Astrocyte (in vitro differentiated cells and primary cell): ENCODE results near the gene ERC1. TPM values are rescaled to one million over a fixed set of nuclear protein-coding genes. Genes with fewer than 3 reads are reported as not detected.

Experiments
- DNase-seq: peaks from one replicate; pipeline ENCODE4 v3.0.0-alpha.2; 2010; ENCODE audit warnings: low read depth
- FAIRE-seq: peaks from 2 replicates; lab custom pipeline; 2011; peaks lifted over from hg19 to GRCh38; lab: Jason Lieb, UNC
- H2AFZ ChIP-seq: 2 replicates; pipeline ENCODE4 v1.6.0; 2012; ENCODE audit warnings: low read depth, low read length, inconsistent platforms
- H3K27ac ChIP-seq: 2 replicates; pipeline ENCODE4 v1.5.1; 2011; ENCODE audit warnings: low read depth, low read length, inconsistent platforms
- H3K27me3 ChIP-seq: 2 replicates; pipeline ENCODE4 v1.6.0; 2011; ENCODE audit warnings: low read length, inconsistent platforms; ENCODE audit not compliant: insufficient read depth
- H3K36me3 ChIP-seq: 2 replicates; pipeline ENCODE4 v1.5.1; 2011; ENCODE audit warnings: low read length, inconsistent platforms; ENCODE audit not compliant: insufficient read depth
- H3K4me1 ChIP-seq: 2 replicates; pipeline ENCODE4 v1.5.1; 2011; ENCODE audit warnings: low read length, inconsistent platforms; ENCODE audit not compliant: insufficient read depth
- H3K4me2 ChIP-seq: 2 replicates; pipeline ENCODE4 v1.6.0; 2012; ENCODE audit warnings: low read length, inconsistent platforms
- H3K4me3 ChIP-seq: 2 replicates; pipeline ENCODE4 v1.5.1; 2011; ENCODE audit warnings: low read depth, mild to moderate bottlenecking, low read length, inconsistent platforms; ENCODE audit not compliant: insufficient read depth
- H3K79me2 ChIP-seq: 2 replicates; pipeline ENCODE4 v1.6.0; 2012; ENCODE audit warnings: mild to moderate bottlenecking, low read length, inconsistent platforms; ENCODE audit not compliant: insufficient read depth
- H3K9ac ChIP-seq: 2 replicates; pipeline ENCODE4 v1.6.0; 2012; ENCODE audit warnings: mild to moderate bottlenecking, low read length, inconsistent platforms
- H3K9me3 ChIP-seq: 2 replicates; pipeline ENCODE4 v1.5.1; 2012; ENCODE audit warnings: low read depth, mild to moderate bottlenecking, low read length, inconsistent platforms; ENCODE audit not compliant: insufficient read depth
- H4K20me1 ChIP-seq: 2 replicates; pipeline ENCODE4 v1.6.0; 2012; ENCODE audit warnings: low read length, inconsistent platforms; ENCODE audit not compliant: insufficient read depth
- H3K27ac Mint-ChIP-seq: one replicate; pipeline ENCODE4 v1.8.0; 2021; ENCODE audit warnings: mild to moderate bottlenecking, mixed read lengths; ENCODE audit not compliant: unreplicated experiment
- H3K27me3 Mint-ChIP-seq: one replicate; pipeline ENCODE4 v1.8.0; 2021; ENCODE audit warnings: low read depth, mixed read lengths; ENCODE audit not compliant: unreplicated experiment
- H3K36me3 Mint-ChIP-seq: one replicate; pipeline ENCODE4 v1.8.0; 2021; ENCODE audit warnings: low read depth, mixed read lengths; ENCODE audit not compliant: unreplicated experiment
- H3K4me1 Mint-ChIP-seq: one replicate; pipeline ENCODE4 v1.8.0; 2021; ENCODE audit warnings: low read depth, mixed read lengths; ENCODE audit not compliant: unreplicated experiment
- H3K4me3 Mint-ChIP-seq: one replicate; pipeline ENCODE4 v1.8.0; 2021; ENCODE audit warnings: mild to moderate bottlenecking, moderate library complexity, mixed read lengths; ENCODE audit not compliant: unreplicated experiment
- H3K9me3 Mint-ChIP-seq: one replicate; pipeline ENCODE4 v1.8.0; 2021; ENCODE audit warnings: mild to moderate bottlenecking, mixed read lengths; ENCODE audit not compliant: unreplicated experiment
- CTCF ChIP-seq: IDR thresholded peaks from 2 replicates; pipeline ENCODE4 v1.5.1; 2011; ENCODE audit warnings: low read depth, mild to moderate bottlenecking, inconsistent platforms, low read length, moderate library complexity; ENCODE audit not compliant: insufficient read depth
- EZH2 ChIP-seq: IDR thresholded peaks from 2 replicates; pipeline ENCODE4 v1.6.1; 2012; ENCODE audit warnings: mild to moderate bottlenecking, low read length, inconsistent platforms; ENCODE audit not compliant: insufficient read depth
- total RNA-seq: library from RNA; stranded (reverse); gene quantifications from 2 replicates; pipeline ENCODE4 v1.2.1, GENCODE V29; 2021

Gene ERC1
- total RNA-seq, 1 donor from 2014 or later = 67.1 TPM

- FAIRE-seq (no peak), DNase-seq (no peak)
- H3K4me1 Mint-ChIP-seq = peaks cover 62% of the 10 kb centered on the region
- Histone ChIP-seq H3K4me1 (peaks cover 44% of the 10 kb centered on the region), H3K9ac (peak overlapping the region; percentile 66), H3K27ac (no peak overlapping the region), H3K4me3 (peak overlapping the region; percentile 46), H3K27me3 (no peaks in the 10 kb centered on the region), H3K4me2 (peak overlapping the region; percentile 90), H3K36me3 (no peaks in the 10 kb centered on the region), H3K79me2 (peaks cover 47% of the 10 kb centered on the region), H2AFZ (peak overlapping the region; percentile 64), H4K20me1 (peaks cover 38% of the 10 kb centered on the region), H3K9me3 (no peaks in the 10 kb centered on the region)
- peaks cover 11% of the 10 kb centered on the region for H3K36me3 Mint-ChIP-seq
- TF ChIP-seq EZH2 (peak; percentile 26), CTCF (no peak)
- peak overlapping the region; percentile 92 for H3K4me3 Mint-ChIP-seq
- no peaks in the 10 kb centered on the region for H3K9me3 Mint-ChIP-seq
- no peaks in the 10 kb centered on the region for H3K27me3 Mint-ChIP-seq
- peak overlapping the region; percentile 99 for H3K27ac Mint-ChIP-seq
Observed at GRCh38 chr12:1529862-1530591, 539.0 kb downstream of the ERC1 start.

DNA sequence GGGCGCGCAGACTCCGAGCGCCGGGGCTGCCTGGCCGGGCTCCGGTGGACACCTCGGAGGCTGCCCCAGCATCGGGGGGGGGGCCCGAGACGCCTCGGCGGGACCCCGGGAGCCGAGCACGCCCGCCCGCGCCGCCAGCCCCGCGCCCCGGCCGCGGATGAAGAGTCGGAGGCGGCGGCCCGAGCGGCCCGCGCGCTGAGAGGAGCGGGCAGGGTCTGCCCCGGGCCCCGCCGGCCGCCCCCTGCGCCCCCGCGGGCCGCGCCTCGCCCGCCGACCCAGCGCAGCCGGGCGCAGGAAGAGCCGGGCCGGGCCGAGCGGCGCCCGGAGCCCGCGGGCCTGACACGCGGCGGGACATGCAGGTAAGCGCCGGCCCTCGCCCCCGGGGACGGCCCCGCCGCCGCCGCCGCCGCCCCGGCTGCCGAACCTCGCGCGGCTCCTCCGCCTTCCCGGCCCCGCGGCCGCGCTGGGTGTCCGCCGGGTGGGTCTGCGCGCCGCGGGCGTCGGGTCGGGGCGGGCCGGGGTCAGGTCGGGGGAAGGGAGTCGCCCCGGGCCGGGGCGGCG lies 539.6 kb downstream of the ERC1 start:
- Histone ChIP-seq H3K27me3 (no peaks in the 10 kb centered on the region), H3K4me2 (peak overlapping the region; percentile 90), H4K20me1 (peaks cover 45% of the 10 kb centered on the region), H3K79me2 (peaks cover 54% of the 10 kb centered on the region), H3K4me1 (peaks cover 44% of the 10 kb centered on the region), H2AFZ (no peak overlapping the region), H3K4me3 (peak overlapping the region; percentile 71), H3K27ac (no peak overlapping the region), H3K9me3 (no peaks in the 10 kb centered on the region), H3K36me3 (no peaks in the 10 kb centered on the region), H3K9ac (peak overlapping the region; percentile 78)
- Mint-ChIP-seq H3K27ac (no peak overlapping the region), H3K9me3 (no peaks in the 10 kb centered on the region), H3K36me3 (peaks cover 11% of the 10 kb centered on the region), H3K4me3 (no peak overlapping the region), H3K27me3 (no peaks in the 10 kb centered on the region), H3K4me1 (peaks cover 66% of the 10 kb centered on the region)
- DNase-seq (no peak), FAIRE-seq (no peak)
- TF ChIP-seq CTCF (no peak), EZH2 (no peak)

- Mint-ChIP-seq H3K4me3 (peak overlapping the region; percentile 82), H3K36me3 (peaks cover 11% of the 10 kb centered on the region), H3K27me3 (no peaks in the 10 kb centered on the region), H3K4me1 (peaks cover 69% of the 10 kb centered on the region), H3K9me3 (no peaks in the 10 kb centered on the region), H3K27ac (peak overlapping the region; percentile 18)
- TF ChIP-seq CTCF = no peak
- TF ChIP-seq EZH2 = no peak
- no peaks in the 10 kb centered on the region for H3K9me3 ChIP-seq
- H3K36me3 ChIP-seq = no peaks in the 10 kb centered on the region
- peaks cover 59% of the 10 kb centered on the region for H3K79me2 ChIP-seq
- peaks cover 44% of the 10 kb centered on the region for H3K4me1 ChIP-seq
- peak overlapping the region; percentile 78 for H3K9ac ChIP-seq
- peak overlapping the region; percentile 90 for H3K4me2 ChIP-seq
- no peak for DNase-seq
- H3K4me3 ChIP-seq = peak overlapping the region; percentile 71
- H4K20me1 ChIP-seq = peaks cover 50% of the 10 kb centered on the region
- H2AFZ ChIP-seq = peak overlapping the region; percentile 33
- H3K27ac ChIP-seq = no peak overlapping the region
- no peak for FAIRE-seq
- H3K27me3 ChIP-seq = no peaks in the 10 kb centered on the region
Observed at GRCh38 chr12:1531153-1531653, 540.2 kb downstream of the ERC1 start.
